NCI-H1436 treated with DMSO at 0.1 percent for 48 hours (cell line): ENCODE data around the gene RCAN2.

Source experiments
- DNase-seq: peaks from one replicate; lab custom pipeline; 2025; lab: John Stamatoyannopoulos, UW

RCAN2 gene

GRCh38 chr6:46254331-46254730 lies 236.9 kb downstream of the RCAN2 start:
- no peak for DNase-seq

DNA sequence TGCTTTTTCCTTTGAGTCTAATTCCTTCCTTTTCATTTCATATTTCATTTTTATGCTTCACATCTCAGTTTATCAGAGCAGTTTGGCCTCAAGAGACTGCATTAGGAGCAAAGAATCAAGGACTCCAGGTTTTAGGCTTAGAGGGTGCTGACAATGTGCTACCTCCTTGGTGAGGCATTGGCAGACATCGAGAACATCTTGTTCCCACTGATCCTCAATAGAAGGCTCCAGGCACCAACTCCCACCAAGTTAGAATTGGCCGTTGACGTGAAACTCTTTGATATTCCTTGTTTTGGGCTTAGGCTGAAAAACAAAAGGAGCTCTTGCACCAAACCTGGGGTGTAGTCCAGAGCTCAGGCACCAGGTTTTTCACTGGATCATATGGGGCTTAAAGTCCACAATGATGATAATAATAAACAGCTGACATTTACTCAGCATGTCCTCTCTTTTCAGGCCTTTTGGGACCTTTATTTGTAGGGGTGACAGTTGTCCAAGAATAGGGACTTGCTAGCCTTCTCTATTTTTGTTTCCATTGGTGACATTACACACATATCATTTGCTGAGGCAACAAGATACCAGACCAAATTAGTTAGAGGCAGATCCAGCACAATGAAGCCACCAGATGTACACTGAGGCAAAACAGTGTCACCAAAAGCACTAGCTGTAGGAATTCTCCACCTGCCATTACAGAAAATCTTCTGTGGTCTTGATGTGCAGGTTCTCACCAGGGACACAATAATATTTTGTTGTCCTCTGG lies 239.5 kb downstream of the RCAN2 start:
- DNase-seq = no peak

- DNase-seq = no peak
These were observed 243.1 kb downstream of the RCAN2 start for GRCh38 chr6:46248143-46248542.

- no peak for DNase-seq
These were observed 244.5 kb downstream of the RCAN2 start for GRCh38 chr6:46246727-46247126.

DNA sequence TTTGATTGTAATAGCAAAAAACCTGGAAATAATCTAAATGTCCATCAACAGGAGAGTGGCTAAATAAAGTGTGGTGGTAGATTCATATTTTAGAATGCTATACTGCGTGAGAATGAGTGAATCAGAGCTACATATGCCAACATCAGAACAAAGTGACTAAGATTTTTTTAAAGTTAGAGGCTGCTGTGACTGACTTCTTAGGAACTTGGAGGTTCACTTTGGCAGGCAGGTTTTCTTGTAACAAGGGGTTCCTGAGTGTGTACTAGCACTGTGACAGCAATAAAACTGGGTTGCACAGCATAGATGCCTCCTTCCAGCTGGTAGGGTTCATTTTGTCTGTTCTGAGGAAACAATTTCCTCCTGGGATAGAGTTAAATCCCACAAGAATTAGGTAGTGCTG lies 245.2 kb downstream of the RCAN2 start:
- DNase-seq = no peak

DNA sequence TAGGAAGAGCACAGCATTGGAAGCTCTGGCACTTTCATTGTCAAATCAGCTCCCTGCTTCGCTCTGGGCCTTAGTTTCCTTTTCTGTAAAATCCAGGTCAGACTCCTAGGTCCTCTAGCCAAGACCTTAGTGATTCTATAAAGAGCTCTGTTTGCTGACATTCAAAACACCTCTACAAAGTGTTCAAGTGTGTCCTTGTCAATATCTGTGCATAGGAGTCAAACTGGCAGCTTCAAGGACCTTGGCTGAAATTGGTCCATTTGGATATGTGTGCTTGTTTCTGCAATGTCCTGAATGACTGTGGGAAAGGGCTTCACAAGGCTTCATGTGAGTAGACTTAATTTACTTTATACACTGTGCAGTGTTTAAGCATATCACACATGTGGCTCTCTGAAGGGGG lies 246.6 kb downstream of the RCAN2 start:
- DNase-seq = no peak

DNA sequence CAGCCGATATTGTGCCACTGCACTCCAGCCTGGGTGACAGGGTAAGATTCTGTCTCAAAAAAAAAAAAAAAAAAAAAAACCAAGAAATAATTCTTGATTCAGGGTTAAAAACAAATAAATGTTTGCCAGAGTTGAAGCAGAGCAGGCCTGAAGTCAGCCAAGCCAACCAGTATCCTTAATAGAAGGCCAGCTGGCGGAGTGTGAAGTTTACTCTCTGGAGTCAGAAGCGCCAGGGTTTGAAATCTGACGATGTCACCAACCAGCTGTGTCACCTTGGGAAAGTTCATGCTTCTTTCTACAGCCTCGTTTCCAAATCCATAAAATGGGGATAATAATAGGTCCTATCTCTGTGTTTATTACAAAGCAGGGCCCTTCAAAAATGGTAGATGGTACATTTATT lies 247.5 kb downstream of the RCAN2 start:
- no peak for DNase-seq

DNA sequence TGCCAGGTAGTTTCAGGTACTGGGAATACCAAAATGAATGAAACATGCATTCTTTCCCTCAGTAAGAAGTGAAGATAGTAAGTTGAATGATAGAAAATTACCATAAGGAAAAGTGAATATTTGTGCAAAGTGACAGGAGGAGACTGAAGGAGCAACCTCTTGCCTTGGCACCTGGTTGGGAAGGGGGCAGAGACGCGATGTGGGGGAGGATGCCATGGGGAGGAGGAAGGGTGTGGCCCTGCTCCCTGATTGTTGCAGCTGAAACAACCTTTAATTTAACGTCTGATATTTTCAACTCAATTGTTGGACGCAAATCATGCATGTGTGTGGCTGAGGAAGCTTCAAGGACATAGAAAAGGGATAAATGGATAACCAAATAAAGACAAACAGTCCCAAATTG lies 248.3 kb downstream of the RCAN2 start:
- DNase-seq = no peak

DNA sequence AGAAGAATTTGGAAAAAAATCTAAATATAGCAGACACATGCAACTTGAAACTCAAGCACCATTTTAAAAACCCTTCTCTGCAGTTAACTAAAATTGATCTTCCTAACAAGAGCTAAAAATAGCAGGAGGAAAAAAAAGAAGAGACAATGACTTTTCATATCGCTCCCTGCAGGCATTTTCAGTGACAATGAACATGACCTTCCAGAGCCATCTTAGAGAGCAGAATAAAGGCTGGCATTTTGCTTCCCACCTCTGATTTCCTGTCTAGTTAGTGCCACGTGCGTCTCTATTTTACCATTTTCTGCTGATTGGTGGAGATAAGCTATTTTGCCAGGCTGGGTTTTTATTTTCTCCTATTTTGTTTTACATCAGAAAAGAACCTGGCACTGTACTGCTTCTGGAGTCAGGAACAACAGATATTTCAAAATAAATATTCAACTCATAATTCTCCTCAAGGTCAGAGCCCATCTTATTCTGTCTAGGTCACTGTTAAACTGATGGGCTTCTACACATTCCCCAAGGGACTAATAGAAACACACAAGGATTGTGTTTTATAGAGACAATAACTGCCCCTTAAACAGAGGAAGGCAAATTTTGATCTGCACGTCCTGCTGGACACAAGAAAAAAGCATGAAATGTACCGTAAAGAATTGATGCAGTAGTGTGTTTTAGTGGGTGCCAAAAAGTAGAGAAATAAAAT lies 250.2 kb downstream of the RCAN2 start:
- DNase-seq = no peak

GRCh38 chr6:46236752-46237151 lies 254.5 kb downstream of the RCAN2 start:
- no peak for DNase-seq

GRCh38 chr6:46235242-46235641 lies 256.0 kb downstream of the RCAN2 start:
- no peak for DNase-seq

DNA sequence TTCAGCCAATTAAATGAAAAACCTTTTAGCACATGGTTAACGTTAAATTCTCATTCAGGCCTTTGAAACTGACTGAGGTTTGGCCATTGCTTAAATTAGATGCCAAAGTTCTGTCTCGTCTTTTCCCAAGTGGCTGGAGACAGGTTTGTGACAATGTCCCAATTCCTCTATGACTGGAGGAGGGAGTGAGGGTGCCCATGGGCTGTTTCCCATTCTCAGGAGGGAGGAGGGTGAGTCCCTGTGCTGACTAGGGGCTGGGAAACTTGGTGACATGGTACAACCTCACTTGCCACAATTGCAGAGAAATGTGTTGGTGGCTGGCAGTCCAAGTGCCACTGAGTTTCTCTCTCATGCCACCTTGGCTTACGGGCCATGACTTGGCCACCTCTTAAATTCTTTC lies 256.5 kb downstream of the RCAN2 start:
- DNase-seq = no peak

GRCh38 chr6:46234156-46234556 lies 257.1 kb downstream of the RCAN2 start:
- DNase-seq = no peak

DNA sequence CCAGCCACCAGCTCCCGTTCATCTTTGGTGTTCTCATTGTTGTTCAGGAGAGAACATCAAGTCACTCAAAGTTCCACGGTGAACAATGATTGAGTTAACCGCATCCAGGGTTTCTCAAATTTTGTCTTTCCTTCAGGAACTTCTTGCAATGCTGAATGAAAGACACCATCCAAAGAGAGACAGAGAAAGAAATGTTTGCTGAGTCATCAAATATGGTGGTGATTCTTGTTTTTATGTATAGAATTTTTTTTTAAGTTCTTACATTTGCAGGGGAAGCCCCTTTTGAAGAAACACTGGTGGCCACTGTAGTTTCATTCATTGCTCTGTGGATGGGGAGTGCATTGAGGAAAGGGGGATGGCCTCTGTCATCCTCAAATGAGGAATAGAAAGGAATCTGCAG lies 258.1 kb downstream of the RCAN2 start:
- DNase-seq = no peak

GRCh38 chr6:46222286-46222685 lies 269.0 kb downstream of the RCAN2 start:
- DNase-seq = no peak

- peak; percentile 1 for DNase-seq
These were observed 269.9 kb downstream of the RCAN2 start for GRCh38 chr6:46221222-46221793.

- DNase-seq = no peak
These were observed 270.7 kb downstream of the RCAN2 start for GRCh38 chr6:46220352-46221221.

DNA sequence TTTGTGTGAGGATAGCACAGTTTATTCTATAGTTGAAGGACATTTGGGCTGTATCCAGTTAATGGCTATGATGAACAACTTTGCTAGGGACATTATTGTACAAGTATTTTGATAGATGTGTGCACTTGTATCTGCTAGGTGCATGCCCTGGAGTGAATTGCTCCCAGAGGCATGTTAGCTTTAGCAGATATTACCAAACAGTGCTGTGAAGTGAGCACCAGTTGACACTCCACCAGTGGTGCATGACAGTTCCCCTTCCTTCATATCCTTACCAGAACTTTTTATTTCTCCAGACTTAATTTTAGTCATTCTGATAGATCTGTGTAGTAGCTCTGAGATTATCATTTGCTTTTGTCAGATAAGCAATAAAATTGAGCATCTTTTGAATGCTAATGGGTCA lies 271.6 kb downstream of the RCAN2 start:
- no peak for DNase-seq

- no peak for DNase-seq
These were observed 272.8 kb downstream of the RCAN2 start for GRCh38 chr6:46218457-46218856.

- no peak for DNase-seq
These were observed 273.5 kb downstream of the RCAN2 start for GRCh38 chr6:46217671-46218131.

DNA sequence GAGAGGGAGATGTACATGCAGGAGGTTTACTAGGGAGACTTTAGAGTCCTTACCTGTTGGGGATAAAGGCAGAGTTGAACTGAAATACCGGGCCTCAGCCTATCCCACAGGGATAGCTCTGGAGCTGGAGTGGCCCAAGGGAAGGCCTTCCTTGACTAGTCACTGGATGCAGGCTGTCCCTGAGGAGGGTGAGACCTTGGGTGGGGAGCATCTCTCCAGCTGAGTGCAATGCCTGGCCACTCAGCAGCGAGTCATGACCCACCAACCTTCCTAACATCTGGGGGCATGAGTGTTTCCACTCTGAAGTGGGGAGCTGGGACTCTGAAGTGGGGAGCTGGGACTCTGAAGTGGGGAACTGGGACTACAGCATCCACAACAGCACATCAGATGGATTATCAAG lies 274.4 kb downstream of the RCAN2 start:
- DNase-seq = no peak

- no peak for DNase-seq
These were observed 275.5 kb downstream of the RCAN2 start for GRCh38 chr6:46215777-46216176.
